Fibroblast of lung (primary cell): ENCODE data around the gene SCGB1D4.

Source experiments
- EZH2 ChIP-seq: IDR thresholded peaks from 2 replicates; pipeline ENCODE4 v1.5.1; 2012; ENCODE audit warnings: low read length, control low read depth, mild to moderate bottlenecking; ENCODE audit errors: missing control alignments
- TF ChIP-seq, protein P1 (sequence below), 2 donors: IDR thresholded peaks in 1 of 2; conservative IDR thresholded peaks in 1 of 2; 1 replicate in 1 of 2; 2 replicates in 1 of 2; pipeline ENCODE4 v1.5.1; 2011 to 2012; ENCODE audit warnings: low read length in 2 of 2, control low read depth in 1 of 2, inconsistent platforms in 1 of 2, low read depth in 1 of 2, mild to moderate bottlenecking in 1 of 2

DNA sequence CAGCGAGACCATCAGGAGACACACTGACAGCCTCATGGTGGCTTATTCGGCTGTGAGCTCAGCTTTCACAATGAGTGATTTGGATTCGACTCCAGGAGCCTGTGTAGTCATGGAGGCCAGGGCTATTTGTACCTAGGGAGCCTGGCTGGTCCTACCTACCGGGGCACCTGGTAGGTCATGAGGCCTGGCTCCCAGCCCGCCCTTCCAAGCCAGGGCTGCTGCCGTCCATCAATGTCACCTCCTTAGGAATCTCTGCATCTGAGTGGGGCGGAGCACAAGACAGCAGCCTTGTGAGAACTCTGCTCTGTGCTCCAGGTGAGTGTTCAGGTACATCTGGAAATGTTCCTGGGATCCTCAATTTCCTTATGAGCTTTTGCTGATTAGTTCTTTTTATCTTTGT is at the start of gene SCGB1D4:
- TF ChIP-seq, protein P1, sequence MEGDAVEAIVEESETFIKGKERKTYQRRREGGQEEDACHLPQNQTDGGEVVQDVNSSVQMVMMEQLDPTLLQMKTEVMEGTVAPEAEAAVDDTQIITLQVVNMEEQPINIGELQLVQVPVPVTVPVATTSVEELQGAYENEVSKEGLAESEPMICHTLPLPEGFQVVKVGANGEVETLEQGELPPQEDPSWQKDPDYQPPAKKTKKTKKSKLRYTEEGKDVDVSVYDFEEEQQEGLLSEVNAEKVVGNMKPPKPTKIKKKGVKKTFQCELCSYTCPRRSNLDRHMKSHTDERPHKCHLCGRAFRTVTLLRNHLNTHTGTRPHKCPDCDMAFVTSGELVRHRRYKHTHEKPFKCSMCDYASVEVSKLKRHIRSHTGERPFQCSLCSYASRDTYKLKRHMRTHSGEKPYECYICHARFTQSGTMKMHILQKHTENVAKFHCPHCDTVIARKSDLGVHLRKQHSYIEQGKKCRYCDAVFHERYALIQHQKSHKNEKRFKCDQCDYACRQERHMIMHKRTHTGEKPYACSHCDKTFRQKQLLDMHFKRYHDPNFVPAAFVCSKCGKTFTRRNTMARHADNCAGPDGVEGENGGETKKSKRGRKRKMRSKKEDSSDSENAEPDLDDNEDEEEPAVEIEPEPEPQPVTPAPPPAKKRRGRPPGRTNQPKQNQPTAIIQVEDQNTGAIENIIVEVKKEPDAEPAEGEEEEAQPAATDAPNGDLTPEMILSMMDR (conservative IDR thresholded peaks at IDR 0.05 in 1 of 2, IDR thresholded peaks at IDR 0.05 in 1 of 2; ENCODE audit: low read depth in 1 of 2, low read length in 2 of 2), result no peak
- TF ChIP-seq EZH2, result no peak
